RWPE2 (cell line): ENCODE data around the gene PLEKHM3.

Experiments
- ATAC-seq: fragments of 200-7000 bp; cut with Tn5 transposase; 3 replicates; pipeline ENCODE4 v1.9.1; 2021; ENCODE audit warnings: low read depth
- DNase-seq: peaks from one replicate; pipeline ENCODE4 v3.0.0-alpha.2; 2020; ENCODE audit warnings: low spot score
- H3K27ac ChIP-seq: fragments of 450-650 bp; 2 replicates; pipeline ENCODE4 v1.5.1; 2017; ENCODE audit warnings: mild to moderate bottlenecking; ENCODE audit not compliant: poor library complexity, severe bottlenecking
- H3K27me3 ChIP-seq: fragments of 250-450 bp; sonication (Bioruptor Pico); 2 replicates; pipeline ENCODE4 v1.5.1; 2021; ENCODE audit warnings: mild to moderate bottlenecking, moderate library complexity; ENCODE audit not compliant: insufficient read depth, poor library complexity, severe bottlenecking
- H3K36me3 ChIP-seq: fragments of 250-450 bp; sonication (Bioruptor Pico); 2 replicates; pipeline ENCODE4 v1.5.1; 2020; ENCODE audit warnings: low read depth, mild to moderate bottlenecking, moderate library complexity
- H3K4me1 ChIP-seq: fragments of 250-450 bp; sonication (Bioruptor Pico); 2 replicates; pipeline ENCODE4 v1.5.1; 2021; ENCODE audit warnings: mild to moderate bottlenecking, moderate library complexity; ENCODE audit not compliant: insufficient read depth, poor library complexity, severe bottlenecking
- H3K4me3 ChIP-seq: fragments of 250-450 bp; sonication (Bioruptor Pico); 2 replicates; pipeline ENCODE4 v1.5.1; 2021; ENCODE audit warnings: mild to moderate bottlenecking, moderate library complexity; ENCODE audit not compliant: severe bottlenecking
- H3K9me3 ChIP-seq: fragments of 250-450 bp; sonication (Bioruptor Pico); 2 replicates; pipeline ENCODE4 v1.5.1; 2021; ENCODE audit warnings: mild to moderate bottlenecking, moderate library complexity; ENCODE audit not compliant: severe bottlenecking
- TF ChIP-seq, protein P1 (sequence below): fragments of 450-650 bp; IDR thresholded peaks from one replicate; pipeline ENCODE4 v1.5.1; 2017; ENCODE audit warnings: mild to moderate bottlenecking, moderate library complexity; ENCODE audit not compliant: poor library complexity, severe bottlenecking

PLEKHM3 gene

DNA sequence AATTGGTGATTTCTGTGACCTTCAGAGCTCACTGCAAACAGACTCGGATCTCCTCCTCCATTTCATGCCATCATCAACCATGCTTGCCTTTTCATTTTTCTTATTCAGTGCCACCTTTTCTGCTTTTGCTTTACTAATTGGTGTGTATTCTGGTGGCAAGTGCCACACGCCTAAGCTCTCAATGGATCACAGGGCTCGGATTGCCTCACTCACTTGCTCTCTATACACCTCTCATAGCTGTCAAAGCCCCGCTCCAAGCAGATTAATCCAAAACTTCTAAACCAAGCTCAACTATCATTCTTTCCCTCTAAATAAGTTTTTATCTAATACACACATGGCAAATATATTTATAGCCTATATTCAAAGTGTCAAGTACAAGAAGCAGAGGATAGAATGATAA is 86.4 kb downstream of the PLEKHM3 start:
- DNase-seq (no peak), ATAC-seq (no peak)
- no peak overlapping the region for H3K4me3 ChIP-seq
- no peaks in the 10 kb centered on the region for H3K36me3 ChIP-seq
- no peak overlapping the region for H3K27ac ChIP-seq
- TF ChIP-seq, protein P1, sequence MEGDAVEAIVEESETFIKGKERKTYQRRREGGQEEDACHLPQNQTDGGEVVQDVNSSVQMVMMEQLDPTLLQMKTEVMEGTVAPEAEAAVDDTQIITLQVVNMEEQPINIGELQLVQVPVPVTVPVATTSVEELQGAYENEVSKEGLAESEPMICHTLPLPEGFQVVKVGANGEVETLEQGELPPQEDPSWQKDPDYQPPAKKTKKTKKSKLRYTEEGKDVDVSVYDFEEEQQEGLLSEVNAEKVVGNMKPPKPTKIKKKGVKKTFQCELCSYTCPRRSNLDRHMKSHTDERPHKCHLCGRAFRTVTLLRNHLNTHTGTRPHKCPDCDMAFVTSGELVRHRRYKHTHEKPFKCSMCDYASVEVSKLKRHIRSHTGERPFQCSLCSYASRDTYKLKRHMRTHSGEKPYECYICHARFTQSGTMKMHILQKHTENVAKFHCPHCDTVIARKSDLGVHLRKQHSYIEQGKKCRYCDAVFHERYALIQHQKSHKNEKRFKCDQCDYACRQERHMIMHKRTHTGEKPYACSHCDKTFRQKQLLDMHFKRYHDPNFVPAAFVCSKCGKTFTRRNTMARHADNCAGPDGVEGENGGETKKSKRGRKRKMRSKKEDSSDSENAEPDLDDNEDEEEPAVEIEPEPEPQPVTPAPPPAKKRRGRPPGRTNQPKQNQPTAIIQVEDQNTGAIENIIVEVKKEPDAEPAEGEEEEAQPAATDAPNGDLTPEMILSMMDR, result no peak
- no peaks in the 10 kb centered on the region for H3K9me3 ChIP-seq
- no peaks in the 10 kb centered on the region for H3K4me1 ChIP-seq
- no peaks in the 10 kb centered on the region for H3K27me3 ChIP-seq

DNA sequence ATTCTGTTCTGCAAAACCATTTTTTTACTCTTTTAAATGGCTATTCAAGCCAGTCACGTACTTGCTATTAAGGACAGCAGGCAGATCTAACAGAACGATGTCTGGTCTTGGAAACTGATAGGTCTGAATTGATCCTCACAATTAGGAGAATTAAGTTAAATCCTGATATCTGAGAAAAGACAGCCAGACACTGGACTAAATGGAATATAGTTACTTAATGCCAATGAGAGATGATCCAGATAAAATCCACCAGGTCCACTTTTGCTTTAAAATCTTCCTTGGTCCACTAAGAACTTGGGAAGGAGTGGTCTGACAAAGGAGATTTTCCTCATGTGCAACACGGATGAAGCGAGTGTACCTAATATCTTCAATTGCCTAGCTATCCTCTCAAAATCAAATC is 86.9 kb downstream of the PLEKHM3 start:
- H3K27me3 ChIP-seq, result no peaks in the 10 kb centered on the region
- no peaks in the 10 kb centered on the region for H3K4me1 ChIP-seq
- no peaks in the 10 kb centered on the region for H3K36me3 ChIP-seq
- no peak overlapping the region for H3K27ac ChIP-seq
- H3K4me3 ChIP-seq, result no peak overlapping the region
- ATAC-seq (no peak), DNase-seq (no peak)
- TF ChIP-seq, protein P1, result no peak
- H3K9me3 ChIP-seq, result no peaks in the 10 kb centered on the region

DNA sequence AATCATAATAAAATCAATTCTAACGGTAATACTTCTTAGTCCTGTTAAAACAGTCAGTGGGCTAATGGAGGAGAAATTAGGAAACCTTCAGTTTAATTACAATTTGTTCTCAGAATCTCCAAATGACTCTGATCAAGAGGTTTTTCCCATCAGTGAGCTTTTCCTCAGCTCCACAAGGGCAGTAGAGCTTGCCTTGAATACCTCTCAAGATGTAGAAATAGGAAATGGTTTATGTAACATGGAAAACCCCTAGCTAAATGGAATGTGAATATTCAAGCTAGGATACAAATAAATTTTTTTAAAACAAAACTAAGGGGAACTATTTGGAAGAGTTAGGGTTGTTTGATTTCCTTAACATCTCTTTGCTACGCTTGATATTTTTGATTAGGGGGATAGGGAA is 87.5 kb downstream of the PLEKHM3 start:
- H3K27ac ChIP-seq, result no peak overlapping the region
- no peaks in the 10 kb centered on the region for H3K27me3 ChIP-seq
- H3K9me3 ChIP-seq, result no peaks in the 10 kb centered on the region
- H3K36me3 ChIP-seq, result no peaks in the 10 kb centered on the region
- TF ChIP-seq, protein P1, result no peak
- DNase-seq (no peak), ATAC-seq (no peak)
- no peak overlapping the region for H3K4me3 ChIP-seq
- H3K4me1 ChIP-seq, result no peaks in the 10 kb centered on the region

- DNase-seq (no peak), ATAC-seq (no peak)
- no peak overlapping the region for H3K4me3 ChIP-seq
- TF ChIP-seq, protein P1, result no peak
- H3K36me3 ChIP-seq, result no peaks in the 10 kb centered on the region
- H3K4me1 ChIP-seq, result no peaks in the 10 kb centered on the region
- no peaks in the 10 kb centered on the region for H3K27me3 ChIP-seq
- H3K9me3 ChIP-seq, result no peaks in the 10 kb centered on the region
- no peak overlapping the region for H3K27ac ChIP-seq
These were observed 88.1 kb downstream of the PLEKHM3 start for GRCh38 chr2:207937253-207937652.

- H3K36me3 ChIP-seq, result no peaks in the 10 kb centered on the region
- no peak overlapping the region for H3K27ac ChIP-seq
- H3K9me3 ChIP-seq, result no peaks in the 10 kb centered on the region
- no peak for ATAC-seq
- TF ChIP-seq, protein P1, result no peak
- DNase-seq, result no peak
- H3K4me1 ChIP-seq, result no peaks in the 10 kb centered on the region
- H3K27me3 ChIP-seq, result no peaks in the 10 kb centered on the region
- H3K4me3 ChIP-seq, result no peak overlapping the region
These were observed 88.9 kb downstream of the PLEKHM3 start for GRCh38 chr2:207936380-207936779.
